Panc1 (cell line): Measurements from ENCODE around the gene GSK3B. TPM values are rescaled to one million over a fixed set of nuclear protein-coding genes. Genes with fewer than 3 reads are reported as not detected.

Experiments
- ATAC-seq: fragments of 200-7000 bp; cut with Tn5 transposase; 2 replicates; pipeline ENCODE4 v1.9.1; 2020; ENCODE audit warnings: mild to moderate bottlenecking, moderate library complexity
- BruUV-seq: library from RNA; stranded (reverse); fragments of 400-500 nt; replicated peaks from 2 replicates; lab custom pipeline; 2021; lab: Mats Ljungman, UMichigan
- CTCF ChIA-PET: fragments of 300-600 bp; sonication (Branson Sonifier 250); formaldehyde crosslinking; loops from one replicate; lab custom pipeline; 2022; ENCODE audit warnings: antibody characterized with exemption; lab: Charles Lee
- POLR2A ChIA-PET: fragments of 300-600 bp; sonication (Branson Sonifier 250); formaldehyde crosslinking; loops from one replicate; lab custom pipeline; 2022; ENCODE audit warnings: antibody characterized with exemption; lab: Charles Lee
- DNase-seq: peaks from one replicate; pipeline ENCODE4 v3.0.0-alpha.2; 2010; ENCODE audit warnings: low read depth, low spot score
- H3K27ac ChIP-seq: 2 replicates; pipeline ENCODE4 v1.5.1; 2011; ENCODE audit warnings: mild to moderate bottlenecking, low read length, inconsistent platforms
- H3K27me3 ChIP-seq: fragments of 200-500 bp; sonication (Bioruptor generic); 2 replicates; pipeline ENCODE4 v1.6.0; 2014; ENCODE audit warnings: low read length, inconsistent platforms; ENCODE audit not compliant: control insufficient read depth, insufficient read depth
- H3K36me3 ChIP-seq: fragments of 200-500 bp; sonication (Bioruptor generic); 2 replicates; pipeline ENCODE4 v1.5.1; 2014; ENCODE audit warnings: inconsistent platforms, mild to moderate bottlenecking, low read length, moderate library complexity; ENCODE audit not compliant: control insufficient read depth, insufficient read depth
- H3K4me1 ChIP-seq: 2 replicates; pipeline ENCODE4 v1.5.1; 2011; ENCODE audit warnings: inconsistent platforms, mild to moderate bottlenecking, low read length, moderate library complexity; ENCODE audit not compliant: control insufficient read depth, insufficient read depth
- H3K4me3 ChIP-seq, 2 experiments: 2 replicates each; pipeline ENCODE4 v1.5.1; 2011 to 2012; ENCODE audit warnings: low read depth in 2 of 2, low read length in 2 of 2, mild to moderate bottlenecking in 2 of 2, inconsistent platforms in 1 of 2, moderate library complexity in 1 of 2
- H3K9me3 ChIP-seq: fragments of 200-500 bp; sonication (Bioruptor generic); 2 replicates; pipeline ENCODE4 v1.5.1; 2014; ENCODE audit warnings: low read depth, mild to moderate bottlenecking, inconsistent platforms, low read length, moderate library complexity; ENCODE audit not compliant: control insufficient read depth, insufficient read depth
- POLR2AphosphoS5 ChIP-seq: IDR thresholded peaks from 2 replicates; pipeline ENCODE4 v1.6.1; 2012; ENCODE audit warnings: mild to moderate bottlenecking, low read depth, low read length, moderate library complexity
- SIN3A ChIP-seq: IDR thresholded peaks from 2 replicates; pipeline ENCODE4 v1.6.1; 2012; ENCODE audit warnings: low read depth, mild to moderate bottlenecking, low read length, moderate library complexity, borderline replicate concordance; ENCODE audit not compliant: insufficient read depth
- TCF7L2 ChIP-seq: IDR thresholded peaks from 2 replicates; pipeline ENCODE4 v1.6.1; 2011; ENCODE audit warnings: mild to moderate bottlenecking, low read depth, low read length, inconsistent platforms
- in situ Hi-C: cut with HindIII; loops from 2 replicates; pipeline ENCODE4 v1.10.0; 2016; ENCODE audit warnings: low sequenced_read_pairs, low pct_unique_long_range_greater_than_20kb
- intact Hi-C: fragments of 100-400 bp; cut with micrococcal nuclease; formaldehyde crosslinking; loops from one replicate; pipeline ENCODE4 v1.10.0; 2022; ENCODE audit not compliant: unreplicated experiment
- total RNA-seq: library from RNA; stranded (reverse); gene quantifications from one replicate; pipeline ENCODE4 v1.2.1, GENCODE V29; 2021; ENCODE audit not compliant: unreplicated experiment
- TF ChIP-seq, protein P1 (sequence below), 2 experiments: IDR thresholded peaks; 2 replicates each; pipeline ENCODE4 v1.6.1; 2011 to 2012; ENCODE audit warnings: low read depth in 2 of 2, control low read depth in 1 of 2, low read length in 1 of 2, mild to moderate bottlenecking in 1 of 2, moderate library complexity in 1 of 2; ENCODE audit not compliant: insufficient read depth in 1 of 2
- TF ChIP-seq, protein P2 (sequence below): fragments of 450-650 bp; IDR thresholded peaks from 2 replicates; pipeline ENCODE4 v1.5.1; 2017; ENCODE audit warnings: mild to moderate bottlenecking

The GSK3B gene
- total RNA-seq, 1 experiment from 2014 or later, result 35.3 TPM

DNA sequence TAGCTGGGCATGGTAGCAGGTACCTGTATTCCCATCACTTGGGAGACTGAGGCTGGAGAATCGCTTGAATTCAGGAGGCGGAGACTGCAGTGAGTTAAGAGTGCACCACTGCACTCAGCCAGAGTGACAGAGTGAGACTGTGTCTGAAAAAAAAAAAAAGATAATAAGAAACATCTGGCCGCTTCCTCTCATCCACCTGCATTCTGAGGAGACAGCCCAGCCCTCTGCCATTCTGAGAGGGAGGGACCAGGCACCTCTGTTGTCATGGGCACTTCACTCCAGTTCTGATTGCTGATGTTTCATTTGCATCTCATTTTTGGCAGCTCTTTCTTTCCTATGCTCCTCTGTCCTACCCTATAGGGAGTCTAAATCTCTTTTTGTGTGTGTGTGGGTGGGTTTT lies 36.4 kb upstream of the GSK3B start:
- Histone ChIP-seq H3K4me1 (no peaks in the 10 kb centered on the region), H3K4me3 (no peak overlapping the region), H3K27ac (no peak overlapping the region), H3K27me3 (no peaks in the 10 kb centered on the region), H3K36me3 (no peaks in the 10 kb centered on the region), H3K9me3 (no peaks in the 10 kb centered on the region)
- ATAC-seq, result no peak
- no peak for DNase-seq
- intact Hi-C loops, result no loop called here
- no TSS peak for BruUV-seq
- ChIA-PET CTCF (no interaction called here), POLR2A (no interaction called here)
- in situ Hi-C loops, result no loop called here
- TF ChIP-seq SIN3A (no peak), POLR2AphosphoS5 (no peak), TCF7L2 (no peak)
- TF ChIP-seq, protein P1, sequence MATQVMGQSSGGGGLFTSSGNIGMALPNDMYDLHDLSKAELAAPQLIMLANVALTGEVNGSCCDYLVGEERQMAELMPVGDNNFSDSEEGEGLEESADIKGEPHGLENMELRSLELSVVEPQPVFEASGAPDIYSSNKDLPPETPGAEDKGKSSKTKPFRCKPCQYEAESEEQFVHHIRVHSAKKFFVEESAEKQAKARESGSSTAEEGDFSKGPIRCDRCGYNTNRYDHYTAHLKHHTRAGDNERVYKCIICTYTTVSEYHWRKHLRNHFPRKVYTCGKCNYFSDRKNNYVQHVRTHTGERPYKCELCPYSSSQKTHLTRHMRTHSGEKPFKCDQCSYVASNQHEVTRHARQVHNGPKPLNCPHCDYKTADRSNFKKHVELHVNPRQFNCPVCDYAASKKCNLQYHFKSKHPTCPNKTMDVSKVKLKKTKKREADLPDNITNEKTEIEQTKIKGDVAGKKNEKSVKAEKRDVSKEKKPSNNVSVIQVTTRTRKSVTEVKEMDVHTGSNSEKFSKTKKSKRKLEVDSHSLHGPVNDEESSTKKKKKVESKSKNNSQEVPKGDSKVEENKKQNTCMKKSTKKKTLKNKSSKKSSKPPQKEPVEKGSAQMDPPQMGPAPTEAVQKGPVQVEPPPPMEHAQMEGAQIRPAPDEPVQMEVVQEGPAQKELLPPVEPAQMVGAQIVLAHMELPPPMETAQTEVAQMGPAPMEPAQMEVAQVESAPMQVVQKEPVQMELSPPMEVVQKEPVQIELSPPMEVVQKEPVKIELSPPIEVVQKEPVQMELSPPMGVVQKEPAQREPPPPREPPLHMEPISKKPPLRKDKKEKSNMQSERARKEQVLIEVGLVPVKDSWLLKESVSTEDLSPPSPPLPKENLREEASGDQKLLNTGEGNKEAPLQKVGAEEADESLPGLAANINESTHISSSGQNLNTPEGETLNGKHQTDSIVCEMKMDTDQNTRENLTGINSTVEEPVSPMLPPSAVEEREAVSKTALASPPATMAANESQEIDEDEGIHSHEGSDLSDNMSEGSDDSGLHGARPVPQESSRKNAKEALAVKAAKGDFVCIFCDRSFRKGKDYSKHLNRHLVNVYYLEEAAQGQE (IDR thresholded peaks at IDR 0.05; ENCODE audit: insufficient read depth in 1 of 2, low read depth in 2 of 2, low read length in 1 of 2), result no peak
- TF ChIP-seq, protein P2, sequence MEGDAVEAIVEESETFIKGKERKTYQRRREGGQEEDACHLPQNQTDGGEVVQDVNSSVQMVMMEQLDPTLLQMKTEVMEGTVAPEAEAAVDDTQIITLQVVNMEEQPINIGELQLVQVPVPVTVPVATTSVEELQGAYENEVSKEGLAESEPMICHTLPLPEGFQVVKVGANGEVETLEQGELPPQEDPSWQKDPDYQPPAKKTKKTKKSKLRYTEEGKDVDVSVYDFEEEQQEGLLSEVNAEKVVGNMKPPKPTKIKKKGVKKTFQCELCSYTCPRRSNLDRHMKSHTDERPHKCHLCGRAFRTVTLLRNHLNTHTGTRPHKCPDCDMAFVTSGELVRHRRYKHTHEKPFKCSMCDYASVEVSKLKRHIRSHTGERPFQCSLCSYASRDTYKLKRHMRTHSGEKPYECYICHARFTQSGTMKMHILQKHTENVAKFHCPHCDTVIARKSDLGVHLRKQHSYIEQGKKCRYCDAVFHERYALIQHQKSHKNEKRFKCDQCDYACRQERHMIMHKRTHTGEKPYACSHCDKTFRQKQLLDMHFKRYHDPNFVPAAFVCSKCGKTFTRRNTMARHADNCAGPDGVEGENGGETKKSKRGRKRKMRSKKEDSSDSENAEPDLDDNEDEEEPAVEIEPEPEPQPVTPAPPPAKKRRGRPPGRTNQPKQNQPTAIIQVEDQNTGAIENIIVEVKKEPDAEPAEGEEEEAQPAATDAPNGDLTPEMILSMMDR, result no peak

DNA sequence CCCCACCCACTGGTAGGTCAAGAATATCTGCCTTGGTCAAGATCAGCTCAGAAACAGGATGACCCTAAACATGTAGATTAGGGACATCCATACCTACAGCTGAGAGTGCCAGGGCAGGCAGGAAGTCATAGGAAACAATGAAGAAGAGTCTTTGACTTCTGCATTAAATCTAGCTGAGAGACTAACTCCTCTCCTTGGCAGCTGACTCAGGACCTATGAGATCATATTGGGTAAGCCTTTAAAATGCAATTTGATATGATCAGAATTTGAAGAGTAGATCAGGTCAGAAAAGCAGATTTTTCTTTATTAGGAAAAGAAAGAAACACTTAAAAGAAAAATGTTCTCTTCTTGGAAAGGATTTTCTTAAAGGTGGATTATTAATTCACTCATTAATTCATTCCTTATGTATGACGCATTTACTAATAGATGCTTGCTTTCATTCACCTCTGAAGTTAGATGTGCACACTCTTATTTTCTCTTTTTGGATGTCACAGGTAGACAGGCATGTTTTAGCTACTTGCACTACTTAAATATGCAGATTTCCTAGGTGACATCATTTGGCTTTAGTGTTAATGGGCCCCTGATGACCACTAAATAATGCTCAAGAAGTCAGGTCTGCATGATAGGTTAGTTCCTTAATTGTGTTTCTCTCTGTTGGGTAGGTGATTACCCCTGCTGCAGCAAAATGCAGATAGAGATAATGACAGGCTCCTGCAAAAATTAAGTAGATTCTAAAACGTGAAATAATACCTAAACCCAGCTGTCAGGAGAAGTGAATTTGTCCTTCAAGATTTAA lies 35.7 kb upstream of the GSK3B start:
- POLR2A ChIA-PET, result no interaction called here
- Histone ChIP-seq H3K9me3 (no peaks in the 10 kb centered on the region), H3K27ac (no peak overlapping the region), H3K4me3 (no peak overlapping the region), H3K4me1 (no peaks in the 10 kb centered on the region), H3K36me3 (no peaks in the 10 kb centered on the region), H3K27me3 (no peaks in the 10 kb centered on the region)
- CTCF ChIA-PET, result no interaction called here
- TF ChIP-seq, protein P1 (IDR thresholded peaks at IDR 0.05; ENCODE audit: insufficient read depth in 1 of 2, low read depth in 2 of 2, low read length in 1 of 2), result no peak
- TF ChIP-seq, protein P2, result no peak
- no peak for TF ChIP-seq TCF7L2
- no peak for TF ChIP-seq POLR2AphosphoS5
- no peak for TF ChIP-seq SIN3A
- BruUV-seq, result no TSS peak
- ATAC-seq, result no peak
- in situ Hi-C loops, result no loop called here
- intact Hi-C loops, result no loop called here
- DNase-seq, result no peak
